Activated naive CD8-positive, alpha-beta T cell treated with anti-CD3 and anti-CD28 coated beads, Interleukin-2, amount 50 U/mL, for 16 hours (primary cell): Measurements from ENCODE around the gene ACP2.
"Not testable (repeated sequence)": the region's sequence is repeated elsewhere in the genome, so short reads cannot be mapped to it uniquely, and the experiment has no call there.

ENCODE experiments used
- DNase-seq: peaks from one replicate; pipeline ENCODE4 v3.0.0-alpha.2; 2020; ENCODE audit warnings: low read depth, low spot score

ACP2 gene

DNA sequence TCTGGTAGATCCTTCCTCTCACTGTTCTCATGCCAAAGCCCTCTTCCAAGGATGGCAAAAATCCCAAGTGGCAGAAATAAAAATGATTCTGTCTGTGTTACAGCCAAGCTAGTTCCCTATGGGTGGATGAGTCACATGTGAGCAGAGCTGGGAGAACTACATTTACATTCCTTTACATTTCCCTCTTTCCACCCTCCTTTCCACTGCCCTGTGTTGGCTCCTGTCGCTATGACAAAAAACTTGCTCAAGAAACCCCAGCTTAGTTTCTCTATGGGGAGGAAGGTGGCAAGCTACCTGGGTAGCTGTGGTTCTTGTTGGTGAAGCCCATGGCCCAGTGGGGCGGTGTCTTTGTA, 44.0 kb downstream of the ACP2 start:
- DNase-seq: no peak

DNA sequence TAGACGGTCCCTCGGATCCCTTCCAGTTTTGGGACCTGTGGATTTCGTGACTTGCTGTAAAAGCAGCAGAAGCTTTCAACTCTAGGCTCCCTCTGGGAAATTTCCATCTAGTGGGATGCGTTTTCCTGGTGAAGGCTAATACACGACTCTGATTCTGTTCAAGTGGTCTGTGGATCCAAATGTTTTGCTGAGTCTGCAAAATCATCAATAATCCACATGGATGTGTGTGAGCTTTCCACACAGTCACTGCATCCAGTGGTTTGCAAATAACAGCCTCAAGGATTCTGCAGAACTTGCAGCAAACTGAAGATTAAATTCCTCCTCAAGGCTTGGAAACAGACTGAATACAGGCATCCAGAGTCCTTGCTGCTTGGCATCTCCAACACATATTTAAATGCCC, 46.0 kb downstream of the ACP2 start:
- DNase-seq: no peak

DNA sequence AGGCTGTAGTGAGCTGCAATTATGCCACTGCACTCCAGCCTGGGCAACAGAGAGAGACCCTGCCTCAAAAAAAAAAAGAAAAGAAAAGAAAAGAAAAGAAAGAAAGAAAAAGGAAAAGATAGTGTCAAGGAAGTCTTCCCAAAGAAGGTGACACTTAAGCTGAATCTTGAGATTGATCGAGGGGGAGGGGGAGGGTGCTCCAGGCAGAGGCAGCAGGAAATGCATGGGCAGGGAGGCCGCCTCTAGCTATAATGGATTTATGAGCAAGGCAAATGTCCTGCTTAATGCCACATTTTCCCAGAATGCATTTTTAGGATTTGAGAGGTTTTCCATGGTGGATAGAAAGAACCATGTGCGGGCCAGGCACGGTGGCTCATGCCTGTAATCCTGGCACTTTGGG, 47.6 kb downstream of the ACP2 start:
- DNase-seq: no peak

DNA sequence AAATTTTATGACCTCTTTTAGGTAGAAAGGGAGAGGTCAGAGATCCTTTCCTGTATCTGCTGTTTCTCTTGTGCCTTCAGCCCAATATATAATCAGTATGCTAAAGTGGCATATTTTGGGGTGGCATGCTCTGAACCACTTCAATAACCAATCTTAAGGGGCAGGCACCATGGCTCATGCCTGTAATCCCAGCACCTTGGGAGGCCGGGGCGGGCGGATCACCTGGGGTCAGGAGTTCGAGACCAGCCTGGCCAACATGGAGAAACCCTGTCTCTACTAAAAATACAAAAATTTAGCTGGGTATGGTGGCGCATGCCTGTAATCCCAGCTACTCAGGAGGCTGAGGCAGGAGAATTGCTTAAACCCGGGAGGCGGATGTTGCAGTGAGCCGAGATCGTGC, 50.5 kb downstream of the ACP2 start:
- DNase-seq: not testable (repeated sequence)

DNA sequence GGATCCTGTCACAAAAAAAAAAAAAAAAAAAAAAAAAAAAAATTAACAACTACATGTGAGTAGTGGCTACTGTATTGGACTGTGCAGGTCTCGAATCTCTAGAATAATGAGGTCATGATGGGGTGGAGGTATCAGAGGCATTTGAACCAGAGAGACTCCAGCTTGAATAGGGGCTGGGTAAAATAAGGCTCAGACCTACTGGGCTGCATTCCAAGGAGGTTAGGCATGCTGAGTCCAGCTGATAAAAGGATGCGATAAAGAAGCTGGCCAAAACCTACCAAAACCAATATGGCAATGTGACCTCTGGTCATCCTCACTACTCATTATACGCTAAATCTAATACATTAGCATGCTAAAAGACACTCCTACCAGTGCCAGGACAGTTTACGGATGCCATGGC, 56.5 kb downstream of the ACP2 start:
- no peak for DNase-seq

DNA sequence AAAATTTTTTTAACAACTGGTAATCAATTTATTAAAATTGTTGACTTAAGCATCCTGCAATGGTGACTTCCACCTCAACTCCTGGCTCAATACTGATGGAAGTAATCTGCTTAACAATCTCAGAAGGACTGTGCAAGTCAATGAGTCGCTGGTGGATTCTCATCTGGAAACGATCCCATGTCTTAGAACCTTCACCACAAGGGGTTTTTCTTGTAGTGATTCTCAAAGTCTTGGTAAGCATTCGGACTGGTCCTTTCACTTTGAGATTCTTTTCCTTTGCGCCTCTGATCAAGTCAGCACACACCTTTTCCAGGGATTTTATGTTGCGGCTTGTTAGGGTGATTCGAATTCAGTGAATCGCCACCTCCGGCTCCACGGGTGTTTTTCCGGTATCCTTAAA, 57.5 kb downstream of the ACP2 start:
- not testable (repeated sequence) for DNase-seq
